IMR-90 (cell line): ENCODE results near the gene RXRB. TPM values are rescaled to one million over a fixed set of nuclear protein-coding genes. Genes with fewer than 3 reads are reported as not detected.
A peak's percentile ranks its signal among the peaks of the same experiment; 100 is the strongest.

Source experiments
- ATAC-seq: fragments of 200-7000 bp; cut with Tn5 transposase; 2 replicates; pipeline ENCODE4 v1.9.1; 2020; ENCODE audit warnings: low read depth, mild to moderate bottlenecking, moderate library complexity
- BruUV-seq: library from RNA; stranded (reverse); fragments of 400-500 nt; replicated peaks from 2 replicates; lab custom pipeline; 2021; lab: Mats Ljungman, UMichigan
- CTCF ChIA-PET: fragments of 300-600 bp; formaldehyde crosslinking; extraction: SDS; loops from one replicate; lab custom pipeline; 2021; ENCODE audit warnings: antibody characterized with exemption; lab: Yijun Ruan, JAX
- POLR2A ChIA-PET: fragments of 300-600 bp; sonication (Branson Sonifier 250); formaldehyde crosslinking; loops from one replicate; lab custom pipeline; 2022; ENCODE audit warnings: antibody characterized with exemption; ENCODE audit not compliant: unreplicated experiment; lab: Charles Lee
- DNase-seq: peaks from one replicate; pipeline ENCODE4 v3.0.0; 2013
- H2AFZ ChIP-seq: replicated peaks from 2 replicates; pipeline ENCODE3; 2013; ENCODE audit warnings: low read length, mild to moderate bottlenecking; ENCODE audit not compliant: poor library complexity
- H2AK5ac ChIP-seq: 2 replicates; pipeline ENCODE4 v1.6.1; 2013; ENCODE audit warnings: low read depth, low read length, inconsistent platforms
- H2AK9ac ChIP-seq: replicated peaks from 2 replicates; pipeline ENCODE3; 2013; ENCODE audit warnings: mild to moderate bottlenecking, low read depth, low read length, moderate library complexity; ENCODE audit not compliant: poor library complexity
- H2BK120ac ChIP-seq: 2 replicates; pipeline ENCODE4 v1.6.1; 2013; ENCODE audit warnings: low read depth, low read length, inconsistent platforms
- H2BK15ac ChIP-seq: 3 replicates; pipeline ENCODE4 v1.6.1; 2013; ENCODE audit warnings: low read depth, low read length, inconsistent platforms
- H2BK20ac ChIP-seq: 2 replicates; pipeline ENCODE4 v1.6.1; 2013; ENCODE audit warnings: low read depth, mild to moderate bottlenecking, inconsistent platforms, low read length, moderate library complexity
- H2BK5ac ChIP-seq: 2 replicates; pipeline ENCODE4 v1.6.1; 2013; ENCODE audit warnings: mild to moderate bottlenecking, low read depth, low read length, inconsistent platforms; ENCODE audit not compliant: poor library complexity, severe bottlenecking
- H3K14ac ChIP-seq: replicated peaks from 2 replicates; pipeline ENCODE4 v1.6.1; 2013; ENCODE audit warnings: low read depth, low read length, inconsistent platforms
- H3K18ac ChIP-seq: 2 replicates; pipeline ENCODE4 v1.6.1; 2013; ENCODE audit warnings: low read depth, low read length, control low read depth
- H3K23ac ChIP-seq: 2 replicates; pipeline ENCODE4 v1.6.1; 2013; ENCODE audit warnings: low read depth, low read length, inconsistent platforms
- H3K27ac ChIP-seq: 2 replicates; pipeline ENCODE4 v1.5.1; 2013; ENCODE audit warnings: mild to moderate bottlenecking, control low read depth, low read length; ENCODE audit not compliant: insufficient read depth
- H3K27me3 ChIP-seq: 2 replicates; pipeline ENCODE4 v1.6.1; 2013; ENCODE audit warnings: low read length; ENCODE audit not compliant: control insufficient read depth, insufficient read depth
- H3K36me3 ChIP-seq: 2 replicates; pipeline ENCODE4 v1.6.1; 2013; ENCODE audit warnings: low read length, mixed read lengths; ENCODE audit not compliant: control insufficient read depth, insufficient read depth
- H3K4ac ChIP-seq: 2 replicates; pipeline ENCODE4 v1.6.1; 2013; ENCODE audit warnings: low read depth, low read length, inconsistent platforms
- H3K4me1 ChIP-seq: 2 replicates; pipeline ENCODE4 v1.6.1; 2013; ENCODE audit warnings: low read length, mixed read lengths; ENCODE audit not compliant: control insufficient read depth, insufficient read depth
- H3K4me2 ChIP-seq: 2 replicates; pipeline ENCODE4 v1.6.1; 2013; ENCODE audit warnings: low read depth, mild to moderate bottlenecking, control low read depth, low read length, moderate library complexity
- H3K4me3 ChIP-seq: 2 replicates; pipeline ENCODE4 v1.5.1; 2013; ENCODE audit warnings: low read depth, mild to moderate bottlenecking, control low read depth, low read length, moderate library complexity; ENCODE audit not compliant: insufficient read depth
- H3K56ac ChIP-seq: 2 replicates; pipeline ENCODE4 v1.6.1; 2013; ENCODE audit warnings: low read length, inconsistent platforms; ENCODE audit not compliant: insufficient read depth; ENCODE audit errors: extremely low read depth
- H3K79me1 ChIP-seq, 2 experiments: 2 replicates each; pipeline ENCODE4 v1.6.1; 2013; ENCODE audit warnings: low read length in 2 of 2, inconsistent platforms in 1 of 2, low read depth in 1 of 2
- H3K9ac ChIP-seq: 2 replicates; pipeline ENCODE4 v1.6.1; 2013; ENCODE audit warnings: low read depth, low read length, control low read depth
- H3K9me1 ChIP-seq: 2 replicates; pipeline ENCODE4 v1.6.1; 2013; ENCODE audit warnings: low read length, inconsistent platforms; ENCODE audit not compliant: insufficient read depth
- H3K9me3 ChIP-seq: 2 replicates; pipeline ENCODE4 v1.6.1; 2013; ENCODE audit warnings: low read length; ENCODE audit not compliant: control insufficient read depth, insufficient read depth
- H4K20me1 ChIP-seq: 2 replicates; pipeline ENCODE4 v1.6.1; 2013; ENCODE audit warnings: low read length, inconsistent platforms; ENCODE audit not compliant: insufficient read depth
- H4K5ac ChIP-seq: 2 replicates; pipeline ENCODE4 v1.6.1; 2013; ENCODE audit warnings: mild to moderate bottlenecking, low read depth, low read length, control low read depth
- H4K8ac ChIP-seq, 2 experiments: 2 replicates each; pipeline ENCODE4 v1.6.1; 2013; ENCODE audit warnings: low read depth in 2 of 2, low read length in 2 of 2, control low read depth in 1 of 2, inconsistent platforms in 1 of 2
- H4K91ac ChIP-seq: 2 replicates; pipeline ENCODE4 v1.6.1; 2013; ENCODE audit warnings: low read depth, low read length, inconsistent platforms; ENCODE audit not compliant: insufficient read depth
- BHLHE40 ChIP-seq: fragments of 150-350 bp; IDR thresholded peaks from 2 replicates; pipeline ENCODE4 v1.6.1; 2016; ENCODE audit warnings: mild to moderate bottlenecking, low read depth, low read length
- CEBPB ChIP-seq: IDR thresholded peaks from 2 replicates; pipeline ENCODE4 v1.6.1; 2012; ENCODE audit warnings: low read depth, low read length, improper control_type of control experiment
- CTCF ChIP-seq: conservative IDR thresholded peaks from 2 replicates; pipeline ENCODE4 v1.5.1; 2012; ENCODE audit warnings: mild to moderate bottlenecking, low read depth, low read length, improper control_type of control experiment
- ELK1 ChIP-seq: fragments of 150-350 bp; IDR thresholded peaks from 2 replicates; pipeline ENCODE4 v1.6.1; 2016; ENCODE audit warnings: low read depth, mild to moderate bottlenecking, low read length, moderate library complexity, borderline replicate concordance
- FOS ChIP-seq: fragments of 150-350 bp; IDR thresholded peaks from 2 replicates; pipeline ENCODE4 v1.6.1; 2016; ENCODE audit warnings: low read depth, low read length
- MAFK ChIP-seq: IDR thresholded peaks from 2 replicates; pipeline ENCODE4 v1.6.1; 2012; ENCODE audit warnings: low read depth, low read length, improper control_type of control experiment
- MAZ ChIP-seq: IDR thresholded peaks from 2 replicates; pipeline ENCODE4 v1.6.1; 2012; ENCODE audit warnings: low read depth, mild to moderate bottlenecking, low read length, improper control_type of control experiment, moderate library complexity, borderline replicate concordance
- MXI1 ChIP-seq: IDR thresholded peaks from 2 replicates; pipeline ENCODE4 v1.6.1; 2012; ENCODE audit warnings: low read depth, mild to moderate bottlenecking, low read length, moderate library complexity, borderline replicate concordance
- NFE2L2 ChIP-seq: fragments of 150-350 bp; IDR thresholded peaks from 2 replicates; pipeline ENCODE4 v1.6.1; 2016; ENCODE audit warnings: low read depth, mild to moderate bottlenecking, low read length
- RAD21 ChIP-seq: IDR thresholded peaks from 2 replicates; pipeline ENCODE4 v1.6.1; 2012; ENCODE audit warnings: low read length, improper control_type of control experiment
- RFX5 ChIP-seq: IDR thresholded peaks from 2 replicates; pipeline ENCODE4 v1.8.0; 2012; ENCODE audit warnings: low read depth, mild to moderate bottlenecking, low read length, moderate library complexity
- SMC3 ChIP-seq: fragments of 150-350 bp; IDR thresholded peaks from 2 replicates; pipeline ENCODE4 v1.6.1; 2016; ENCODE audit warnings: low read depth, mild to moderate bottlenecking, antibody characterized with exemption, low read length, moderate library complexity
- USF2 ChIP-seq: fragments of 150-350 bp; IDR thresholded peaks from 2 replicates; pipeline ENCODE4 v1.6.1; 2017; ENCODE audit warnings: mild to moderate bottlenecking, antibody characterized with exemption, low read length, low read depth
- WGBS, 2 experiments: methylation state at CpG; one replicate each; pipeline versions ENCODE4 v1.1.5 to v1.1.7; 2013; ENCODE audit warnings: missing lambda C conversion rate in 2 of 2; ENCODE audit not compliant: insufficient read length in 1 of 2; ENCODE audit errors: extremely low coverage in 2 of 2; 5-methylcytosine and 5-hydroxymethylcytosine counted together
- dilution Hi-C: fragments of 300-500 bp; cut with HindIII; formaldehyde crosslinking; loops from one replicate; pipeline ENCODE4 v1.14.3; 2018; ENCODE audit warnings: low sequenced_read_pairs; ENCODE audit not compliant: unreplicated experiment
- in situ Hi-C: fragments of 300-500 bp; cut with MboI; formaldehyde crosslinking; loops from 3 replicates; pipeline ENCODE4 v1.14.3; 2019; ENCODE audit warnings: low sequenced_read_pairs, inconsistent platforms, mixed read lengths
- intact Hi-C: fragments of 100-400 bp; cut with micrococcal nuclease; formaldehyde crosslinking; loops from 2 replicates; pipeline ENCODE4 v1.10.0; 2022
- polyA plus RNA-seq, 3 experiments: library from polyadenylated mRNA; depleted of rRNA; stranded (reverse); fragments of >200 nt; gene quantifications; 2 replicates each; pipeline ENCODE4 v1.2.3, GENCODE V29; 2012; ENCODE audit warnings: low replicate concordance in 1 of 3
- total RNA-seq: library from RNA; depleted of rRNA; stranded (reverse); fragments of >200 nt; gene quantifications from 2 replicates; pipeline ENCODE4 v1.2.3, GENCODE V29; 2012

Gene RXRB
- total and polyA plus RNA-seq, 2 of the 4 experiments (the other 2 are of a cell fraction) = 18.6 to 53.7 TPM

GRCh38 chr6:33147807-33148666 is 52.4 kb downstream of the RXRB start:
- dilution Hi-C loops = no loop called here
- no peak overlapping the region for H4K5ac ChIP-seq
- H2BK20ac ChIP-seq = no peak overlapping the region
- BruUV-seq = no TSS peak
- CTCF ChIA-PET = interaction anchor here (0.8 to 1.2 kb wide), 5 partner anchors 9 to 28 kb away, joined by 3 to 7 read pairs (median 3); no protein-coding TSS in a partner anchor
- no peak overlapping the region for H2AFZ ChIP-seq
- DNase-seq (peak; percentile 58), ATAC-seq (peak; percentile 90)
- H3K14ac ChIP-seq = no peak overlapping the region
- H2AK9ac ChIP-seq = no peak overlapping the region
- no peak overlapping the region for H3K4ac ChIP-seq
- no peak overlapping the region for H2BK5ac ChIP-seq
- POLR2A ChIA-PET = interaction anchor here (0.6 kb wide), 1 partner anchor 12 kb away, joined by 3 read pairs; no protein-coding TSS in a partner anchor
- no peak overlapping the region for H3K23ac ChIP-seq
- H2BK120ac ChIP-seq = no peak overlapping the region
- H3K27me3 ChIP-seq = peaks cover 16% of the 10 kb centered on the region
- no peak overlapping the region for H3K18ac ChIP-seq
- no peaks in the 10 kb centered on the region for H3K4me1 ChIP-seq
- intact Hi-C loops = loop anchor here (1.0 kb wide), 3 partner anchors 29 to 263 kb away; no protein-coding TSS in a partner anchor
- no peaks in the 10 kb centered on the region for H3K9me1 ChIP-seq
- no peak overlapping the region for H4K8ac ChIP-seq
- H3K9me3 ChIP-seq = peaks cover 6% of the 10 kb centered on the region; the same call in 1 of the 2 replicates
- in situ Hi-C loops = no loop called here
- no peaks in the 10 kb centered on the region for H3K79me1 ChIP-seq
- no peak overlapping the region for H2BK15ac ChIP-seq
- no peaks in the 10 kb centered on the region for H3K36me3 ChIP-seq
- H3K56ac ChIP-seq = no peak overlapping the region
- WGBS, 2 experiments = no CpG with 5 or more reads among the region's 8 CpGs
- H4K91ac ChIP-seq = no peak overlapping the region
- no peak overlapping the region for H3K27ac ChIP-seq
- H2AK5ac ChIP-seq = no peak overlapping the region
- H3K4me2 ChIP-seq = no peak overlapping the region
- no peak overlapping the region for H3K4me3 ChIP-seq
- no peak overlapping the region for H3K9ac ChIP-seq
- no peaks in the 10 kb centered on the region for H4K20me1 ChIP-seq
- TF ChIP-seq SMC3 (peak; percentile 61), RFX5 (no peak), CEBPB (no peak), CTCF (peak; percentile 79), MXI1 (no peak), MAFK (no peak), FOS (no peak), BHLHE40 (no peak), USF2 (no peak), RAD21 (peak; percentile 65), MAZ (no peak), NFE2L2 (no peak), ELK1 (no peak)
